HepG2 (cell line): Measurements from ENCODE around the gene UBE2H. TPM values are rescaled to one million over a fixed set of nuclear protein-coding genes. Genes with fewer than 3 reads are reported as not detected.

Source experiments
- ATAC-seq: fragments of 200-7000 bp; cut with Tn5 transposase; 3 replicates; pipeline ENCODE4 v1.9.1; 2020; ENCODE audit warnings: mild to moderate bottlenecking, moderate library complexity
- BruUV-seq: library from RNA; stranded (reverse); fragments of 400-500 nt; replicated peaks from 2 replicates; lab custom pipeline; 2021; lab: Mats Ljungman, UMichigan
- CTCF ChIA-PET: fragments of 300-600 bp; formaldehyde crosslinking; extraction: SDS; loops from one replicate; lab custom pipeline; 2021; ENCODE audit warnings: low total read pairs, inconsistent platforms, low intra/inter-chr PET ratio; lab: Yijun Ruan, JAX
- POLR2A ChIA-PET: fragments of 350-600 bp; sonication (Branson Sonifier 250); formaldehyde crosslinking; loops from one replicate; lab custom pipeline; 2020; ENCODE audit warnings: antibody characterized with exemption, inconsistent platforms; lab: Yijun Ruan, JAX
- DNase-seq: peaks from one replicate; pipeline ENCODE4 v3.0.0-alpha.2; 2015; ENCODE audit warnings: low spot score
- FAIRE-seq: peaks from 3 replicates; lab custom pipeline; 2011; peaks lifted over from hg19 to GRCh38; lab: Jason Lieb, UNC
- H2AFZ ChIP-seq: one replicate; pipeline ENCODE4 v1.6.1; 2011; ENCODE audit warnings: low read length, inconsistent platforms
- H3K27ac ChIP-seq: fragments of 300-600 bp; 3 replicates; pipeline ENCODE4 v1.8.0; 2011; ENCODE audit warnings: mixed run types, mild to moderate bottlenecking, mixed read lengths, low read length, inconsistent platforms; ENCODE audit not compliant: insufficient read depth; ENCODE audit errors: extremely low read length
- H3K27me3 ChIP-seq, 2 experiments: fragments of 200-600 bp in 1 of 2; 2 replicates in 1 of 2; 3 replicates in 1 of 2; pipeline versions ENCODE4 v1.6.0 to v1.8.0; 2011; ENCODE audit warnings: low read length in 2 of 2, mild to moderate bottlenecking in 2 of 2, moderate library complexity in 2 of 2, inconsistent platforms in 1 of 2; ENCODE audit not compliant: insufficient read depth in 2 of 2, control insufficient read depth in 1 of 2
- H3K36me3 ChIP-seq, 2 experiments: fragments of 200-600 bp in 1 of 2; replicated peaks in 1 of 2; 2 replicates in 1 of 2; 3 replicates in 1 of 2; pipeline versions ENCODE4 v1.5.1 to v1.8.0; 2011; ENCODE audit warnings: low read length in 2 of 2, inconsistent platforms in 1 of 2; ENCODE audit not compliant: insufficient read depth in 2 of 2, control insufficient read depth in 1 of 2
- H3K4me1 ChIP-seq: 2 replicates; pipeline ENCODE4 v1.5.1; 2012; ENCODE audit warnings: low read length, inconsistent platforms; ENCODE audit not compliant: insufficient read depth
- H3K4me2 ChIP-seq: 2 replicates; pipeline ENCODE4 v1.6.0; 2011; ENCODE audit warnings: low read depth, low read length, inconsistent platforms
- H3K4me3 ChIP-seq, 3 experiments: fragments of 200-600 bp in 1 of 3; sonication (generic), shearing (Covaris generic) in 1 of 3; replicated peaks in 1 of 3; 2 replicates each; pipeline ENCODE4 v1.5.1; 2011 to 2016; ENCODE audit warnings: low read length in 3 of 3, inconsistent platforms in 2 of 3, low read depth in 2 of 3, mild to moderate bottlenecking in 2 of 3, control low read depth in 1 of 3, mixed read lengths in 1 of 3; ENCODE audit not compliant: insufficient read depth in 1 of 3
- H3K79me2 ChIP-seq: one replicate; pipeline ENCODE4 v1.6.1; 2011; ENCODE audit warnings: low read length, inconsistent platforms; ENCODE audit not compliant: insufficient read depth
- H3K9ac ChIP-seq: 2 replicates; pipeline ENCODE4 v1.6.0; 2011; ENCODE audit warnings: mild to moderate bottlenecking, low read depth, low read length, inconsistent platforms; ENCODE audit not compliant: insufficient read depth
- H3K9me3 ChIP-seq: 2 replicates; pipeline ENCODE4 v1.5.1; 2012; ENCODE audit warnings: mild to moderate bottlenecking, low read length
- H4K20me1 ChIP-seq: 2 replicates; pipeline ENCODE4 v1.6.0; 2011; ENCODE audit warnings: inconsistent platforms, mild to moderate bottlenecking, low read length, moderate library complexity; ENCODE audit not compliant: insufficient read depth
- BRD4 ChIP-seq: sonication (generic); formaldehyde crosslinking; IDR thresholded peaks from 2 replicates; pipeline ENCODE4 v1.4.0; 2020; ENCODE audit warnings: missing genetic modification reagents
- CEBPB ChIP-seq: IDR thresholded peaks from 2 replicates; pipeline ENCODE4 v1.6.1; 2011; ENCODE audit warnings: low read depth, low read length, improper control_type of control experiment, borderline replicate concordance
- ELF4 ChIP-seq: sonication (generic); formaldehyde crosslinking; IDR thresholded peaks from 2 replicates; pipeline ENCODE4 v1.5.0; 2020; ENCODE audit warnings: missing genetic modification reagents, mild to moderate bottlenecking, moderate library complexity, borderline replicate concordance
- HDAC6 ChIP-seq: fragments of 200-600 bp; sonication (generic); IDR thresholded peaks from 2 replicates; pipeline ENCODE4 v1.7.0; 2017; ENCODE audit warnings: mild to moderate bottlenecking, antibody characterized with exemption, low read length, low read depth
- HNF4A ChIP-seq: sonication (generic); formaldehyde crosslinking; IDR thresholded peaks from 2 replicates; pipeline ENCODE4 v1.4.0; 2020; ENCODE audit warnings: missing genetic modification reagents
- MYC ChIP-seq: sonication (generic); formaldehyde crosslinking; IDR thresholded peaks from 2 replicates; pipeline ENCODE4 v1.9.0; 2021; ENCODE audit warnings: missing genetic modification reagents, borderline replicate concordance
- RARA ChIP-seq: IDR thresholded peaks from 2 replicates; pipeline ENCODE4 v1.6.1; 2016; ENCODE audit warnings: missing genetic modification reagents, missing compliant biosample characterization
- SNAPC2 ChIP-seq: sonication (generic); formaldehyde crosslinking; IDR thresholded peaks from 2 replicates; pipeline ENCODE4 v1.8.1; 2022; ENCODE audit warnings: mild to moderate bottlenecking, missing genetic modification reagents
- ZNF446 ChIP-seq: sonication (generic); formaldehyde crosslinking; IDR thresholded peaks from 2 replicates; pipeline ENCODE4 v1.5.0; 2020; ENCODE audit warnings: mild to moderate bottlenecking, missing genetic modification reagents
- ZNF547 ChIP-seq: sonication (generic); formaldehyde crosslinking; IDR thresholded peaks from 2 replicates; pipeline ENCODE4 v1.5.1; 2020; ENCODE audit warnings: mild to moderate bottlenecking, missing genetic modification reagents
- ZNF615 ChIP-seq: sonication (generic); formaldehyde crosslinking; IDR thresholded peaks from 2 replicates; pipeline ENCODE4 v1.5.0; 2020; ENCODE audit warnings: mild to moderate bottlenecking, missing genetic modification reagents, borderline replicate concordance
- ZNF724P ChIP-seq: sonication (generic); formaldehyde crosslinking; IDR thresholded peaks from 2 replicates; pipeline ENCODE4 v1.8.0; 2022; ENCODE audit warnings: missing genetic modification reagents, borderline replicate concordance
- WGBS: methylation state at CpG from one replicate; pipeline ENCODE4 v1.1.6; 2017; ENCODE audit warnings: low lambda C conversion rate; 5-methylcytosine and 5-hydroxymethylcytosine counted together
- in situ Hi-C: cut with HindIII; loops from 2 replicates; pipeline ENCODE4 v1.10.0; 2017; ENCODE audit warnings: low pct_unique_long_range_greater_than_20kb; ENCODE audit not compliant: extremely low pct_ligation_motif_present
- intact Hi-C: fragments of 100-400 bp; cut with micrococcal nuclease; formaldehyde crosslinking; loops from one replicate; pipeline ENCODE4 v1.10.0; 2022; ENCODE audit not compliant: unreplicated experiment
- polyA plus RNA-seq, 8 experiments: library from polyadenylated mRNA; depleted of rRNA in 3 of 8; stranded (reverse) in 7 of 8; unstranded in 1 of 8; fragments of >200 nt; fragmentation: Illumina TruSeq in 4 of 8; extraction: Trizol in 4 of 8; gene quantifications; 2 replicates each; pipeline versions ENCODE4 v1.2.1 to v1.2.3, GENCODE V29; 2011 to 2016; ENCODE audit warnings: low read depth in 4 of 8, missing spikeins in 1 of 8, mixed read lengths in 1 of 8; ENCODE audit not compliant: insufficient read depth in 1 of 8
- total RNA-seq, 5 experiments: library from RNA; depleted of rRNA; stranded (reverse); fragments of >200 nt; fragmentation: Illumina TruSeq; extraction: Trizol; gene quantifications; 2 replicates each; pipeline ENCODE4 v1.2.3, GENCODE V29; 2016; ENCODE audit warnings: low read depth in 1 of 5
- TF ChIP-seq, protein P1 (sequence below): sonication (generic); formaldehyde crosslinking; IDR thresholded peaks from 2 replicates; pipeline ENCODE4 v1.8.0; 2022; ENCODE audit warnings: missing genetic modification reagents, mild to moderate bottlenecking, moderate library complexity, borderline replicate concordance
- TF ChIP-seq, protein P2 (sequence below), 2 experiments: sonication (generic) in 1 of 2; formaldehyde crosslinking in 1 of 2; IDR thresholded peaks; 2 replicates each; pipeline versions ENCODE4 v1.4.0 to v1.6.1; 2018 to 2020; ENCODE audit warnings: missing genetic modification reagents in 2 of 2, borderline replicate concordance in 1 of 2, low read depth in 1 of 2, mild to moderate bottlenecking in 1 of 2, missing biosample characterization in 1 of 2
- TF ChIP-seq, protein P3 (sequence below): sonication (generic); formaldehyde crosslinking; IDR thresholded peaks from 2 replicates; pipeline ENCODE4 v1.5.1; 2020; ENCODE audit warnings: missing genetic modification reagents, mild to moderate bottlenecking, borderline replicate concordance

Gene UBE2H
- total and polyA plus RNA-seq, 2 of the 13 experiments (the other 11 are each of a cell fraction or from before 2014, with no cell fraction given): 15.5 to 40.1 TPM

DNA sequence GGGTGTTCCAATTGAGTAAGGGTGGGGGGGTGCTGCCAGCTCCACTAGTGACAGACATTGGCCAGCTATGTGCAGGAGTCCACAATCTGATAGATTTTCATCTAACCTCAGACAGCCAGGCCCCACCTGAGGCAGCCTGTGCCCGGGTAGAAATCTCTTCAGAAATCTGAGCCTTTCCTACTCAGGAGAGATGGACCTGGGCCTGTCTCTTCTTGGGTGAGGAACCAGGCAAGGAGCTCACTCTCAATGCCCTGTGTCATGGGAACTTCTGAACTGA, 86.9 kb downstream of the UBE2H start (continued):
- TF ChIP-seq, protein P1, sequence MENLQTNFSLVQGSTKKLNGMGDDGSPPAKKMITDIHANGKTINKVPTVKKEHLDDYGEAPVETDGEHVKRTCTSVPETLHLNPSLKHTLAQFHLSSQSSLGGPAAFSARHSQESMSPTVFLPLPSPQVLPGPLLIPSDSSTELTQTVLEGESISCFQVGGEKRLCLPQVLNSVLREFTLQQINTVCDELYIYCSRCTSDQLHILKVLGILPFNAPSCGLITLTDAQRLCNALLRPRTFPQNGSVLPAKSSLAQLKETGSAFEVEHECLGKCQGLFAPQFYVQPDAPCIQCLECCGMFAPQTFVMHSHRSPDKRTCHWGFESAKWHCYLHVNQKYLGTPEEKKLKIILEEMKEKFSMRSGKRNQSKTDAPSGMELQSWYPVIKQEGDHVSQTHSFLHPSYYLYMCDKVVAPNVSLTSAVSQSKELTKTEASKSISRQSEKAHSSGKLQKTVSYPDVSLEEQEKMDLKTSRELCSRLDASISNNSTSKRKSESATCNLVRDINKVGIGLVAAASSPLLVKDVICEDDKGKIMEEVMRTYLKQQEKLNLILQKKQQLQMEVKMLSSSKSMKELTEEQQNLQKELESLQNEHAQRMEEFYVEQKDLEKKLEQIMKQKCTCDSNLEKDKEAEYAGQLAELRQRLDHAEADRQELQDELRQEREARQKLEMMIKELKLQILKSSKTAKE (CRISPR knock-in tag): no peak
- TF ChIP-seq, all 625 proteins: peak for 0

DNA sequence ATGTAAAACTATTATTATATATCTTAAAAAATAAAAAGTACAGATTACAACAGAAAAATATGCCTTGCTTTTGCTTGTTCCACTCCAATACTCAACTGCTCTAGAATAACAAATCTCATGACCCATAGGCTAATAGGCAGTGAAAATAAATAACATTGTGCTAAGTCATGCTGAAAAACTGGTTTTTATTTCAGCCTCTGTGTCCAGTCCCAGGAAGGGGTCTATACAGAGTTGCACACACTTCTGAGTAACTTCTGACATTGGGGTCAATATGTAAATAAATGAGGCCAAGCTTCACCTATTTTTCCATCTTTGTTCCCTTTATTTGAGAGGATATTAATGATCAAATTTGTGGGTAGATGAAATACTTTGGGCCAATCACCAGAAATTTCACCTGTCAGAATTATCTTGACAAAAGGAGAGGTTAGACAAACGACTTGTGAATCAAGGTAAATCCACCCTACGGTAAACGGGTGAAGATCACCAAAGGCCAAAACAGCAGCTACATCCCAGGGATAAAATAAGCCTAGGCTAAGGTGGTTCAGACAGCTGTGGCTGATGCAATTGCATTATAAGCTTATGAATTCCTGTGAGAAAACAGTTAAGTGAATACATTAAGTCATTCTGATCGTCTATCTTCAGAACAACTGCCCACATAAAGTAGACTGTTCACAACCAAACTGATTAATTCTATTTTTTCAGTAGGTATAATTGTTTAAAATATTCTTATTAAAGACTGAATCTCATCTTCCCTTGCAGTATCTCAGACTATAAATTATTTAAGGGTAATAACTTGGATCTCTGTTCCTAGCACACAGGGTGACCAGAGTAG, 87.5 kb downstream of the UBE2H start:
- Histone ChIP-seq H3K4me1 (no peaks in the 10 kb centered on the region), H3K9ac (no peak overlapping the region), H3K4me2 (no peak overlapping the region), H4K20me1 (peaks cover 18% of the 10 kb centered on the region; the same call in 1 of the 2 replicates), H3K9me3 (no peaks in the 10 kb centered on the region), H3K27me3 (no peaks in the 10 kb centered on the region), H3K4me3 (no peak overlapping the region), H2AFZ (no peak overlapping the region), H3K27ac (no peak overlapping the region), H3K36me3 (peaks cover 2 to 7% of the 10 kb centered on the region in 2 experiments; a peak in 2 of 5 replicates), H3K79me2 (peaks cover 6% of the 10 kb centered on the region)
- ChIA-PET POLR2A (no interaction called here), CTCF (no interaction called here)
- ATAC-seq (no peak), DNase-seq (no peak), FAIRE-seq (no peak)
- intact Hi-C loops (no loop called here), in situ Hi-C loops (no loop called here)
- WGBS: 89% methylated on average over 4 of the region's 4 CpGs
- BruUV-seq: no TSS peak
- no peak for TF ChIP-seq ZNF547 (CRISPR knock-in tag)
- TF ChIP-seq, protein P2, sequence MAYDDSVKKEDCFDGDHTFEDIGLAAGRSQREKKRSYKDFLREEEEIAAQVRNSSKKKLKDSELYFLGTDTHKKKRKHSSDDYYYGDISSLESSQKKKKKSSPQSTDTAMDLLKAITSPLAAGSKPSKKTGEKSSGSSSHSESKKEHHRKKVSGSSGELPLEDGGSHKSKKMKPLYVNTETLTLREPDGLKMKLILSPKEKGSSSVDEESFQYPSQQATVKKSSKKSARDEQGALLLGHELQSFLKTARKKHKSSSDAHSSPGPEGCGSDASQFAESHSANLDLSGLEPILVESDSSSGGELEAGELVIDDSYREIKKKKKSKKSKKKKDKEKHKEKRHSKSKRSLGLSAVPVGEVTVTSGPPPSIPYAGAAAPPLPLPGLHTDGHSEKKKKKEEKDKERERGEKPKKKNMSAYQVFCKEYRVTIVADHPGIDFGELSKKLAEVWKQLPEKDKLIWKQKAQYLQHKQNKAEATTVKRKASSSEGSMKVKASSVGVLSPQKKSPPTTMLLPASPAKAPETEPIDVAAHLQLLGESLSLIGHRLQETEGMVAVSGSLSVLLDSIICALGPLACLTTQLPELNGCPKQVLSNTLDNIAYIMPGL (CRISPR knock-in tag; IDR thresholded peaks at IDR 0.05; ENCODE audit: borderline replicate concordance in 1 of 2, low read depth in 1 of 2): no peak
- no peak for TF ChIP-seq SNAPC2
- TF ChIP-seq MYC: no peak
- TF ChIP-seq HNF4A (CRISPR knock-in tag): no peak
- no peak for TF ChIP-seq ELF4 (CRISPR knock-in tag)
- no peak for TF ChIP-seq BRD4 (CRISPR knock-in tag)
- no peak for TF ChIP-seq HDAC6
- no peak for TF ChIP-seq CEBPB
- TF ChIP-seq ZNF446 (CRISPR knock-in tag): no peak
- TF ChIP-seq ZNF615 (CRISPR knock-in tag): no peak
- TF ChIP-seq, protein P3, sequence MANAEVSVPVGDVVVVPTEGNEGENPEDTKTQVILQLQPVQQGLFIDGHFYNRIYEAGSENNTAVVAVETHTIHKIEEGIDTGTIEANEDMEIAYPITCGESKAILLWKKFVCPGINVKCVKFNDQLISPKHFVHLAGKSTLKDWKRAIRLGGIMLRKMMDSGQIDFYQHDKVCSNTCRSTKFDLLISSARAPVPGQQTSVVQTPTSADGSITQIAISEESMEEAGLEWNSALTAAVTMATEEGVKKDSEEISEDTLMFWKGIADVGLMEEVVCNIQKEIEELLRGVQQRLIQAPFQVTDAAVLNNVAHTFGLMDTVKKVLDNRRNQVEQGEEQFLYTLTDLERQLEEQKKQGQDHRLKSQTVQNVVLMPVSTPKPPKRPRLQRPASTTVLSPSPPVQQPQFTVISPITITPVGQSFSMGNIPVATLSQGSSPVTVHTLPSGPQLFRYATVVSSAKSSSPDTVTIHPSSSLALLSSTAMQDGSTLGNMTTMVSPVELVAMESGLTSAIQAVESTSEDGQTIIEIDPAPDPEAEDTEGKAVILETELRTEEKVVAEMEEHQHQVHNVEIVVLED: no peak
- TF ChIP-seq ZNF724P (CRISPR knock-in tag): no peak
- TF ChIP-seq RARA (CRISPR knock-in tag): no peak
